CD4-positive, alpha-beta T cell treated with Interleukin-15 for 4 hours (primary cell): Measurements from ENCODE around the gene VSIR.

ENCODE experiments used
- DNase-seq: peaks from one replicate; pipeline ENCODE4 v3.0.0-alpha.2; 2020; ENCODE audit warnings: low spot score

VSIR gene

DNA sequence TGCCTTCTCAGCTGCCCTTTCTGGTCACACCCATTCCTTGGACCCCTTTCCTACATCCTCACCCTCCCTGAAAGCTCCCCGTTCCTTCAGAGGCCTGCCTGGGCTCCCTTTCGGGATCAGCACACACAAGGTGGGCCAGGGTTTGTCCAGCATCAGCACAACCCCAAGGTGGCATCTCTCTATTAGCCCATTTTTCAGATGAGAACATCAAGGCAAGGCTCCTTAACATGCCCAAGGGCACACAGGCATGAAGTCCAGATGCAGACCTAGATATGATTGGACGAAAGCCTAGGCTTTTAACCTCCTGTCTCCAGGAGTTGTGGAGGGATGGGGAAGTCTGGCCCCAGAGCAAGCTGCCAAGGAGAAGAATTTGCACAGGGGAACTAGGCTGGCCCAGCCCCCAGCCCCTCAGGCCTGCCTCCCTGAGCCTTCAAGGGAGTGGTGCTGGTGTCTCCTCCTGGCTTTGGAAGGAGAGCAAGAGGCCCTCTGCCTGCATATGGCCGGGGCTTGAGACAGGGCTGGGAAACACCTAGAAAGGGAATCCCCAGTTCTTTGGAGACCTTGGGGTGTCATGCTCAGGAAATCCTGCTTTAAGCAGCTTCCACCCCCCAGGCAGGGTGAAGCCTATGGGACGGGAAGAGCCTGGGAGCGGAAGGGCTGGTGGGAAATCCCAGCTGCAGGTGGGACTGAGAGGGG lies 9.0 kb upstream of the VSIR start:
- DNase-seq, result no peak

DNA sequence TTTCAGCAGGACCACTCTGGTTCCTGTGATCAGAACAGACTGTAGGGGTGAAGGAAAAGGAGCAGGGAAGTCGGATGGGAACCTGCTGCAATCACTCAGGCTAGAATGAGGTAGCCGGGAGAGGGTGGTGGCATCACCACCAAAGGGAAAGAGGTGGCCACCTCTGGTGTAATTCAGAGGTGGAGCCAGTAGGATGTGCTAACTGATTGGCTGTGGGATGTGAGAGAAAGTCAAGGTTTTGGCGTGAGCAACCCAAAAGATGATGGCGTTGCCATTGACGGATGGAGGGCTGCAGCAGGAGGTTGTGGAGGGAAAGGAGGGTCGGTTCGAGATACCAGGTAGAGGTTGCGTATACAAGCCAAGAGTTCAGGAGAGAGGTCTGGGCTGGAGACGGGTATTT lies 7.4 kb upstream of the VSIR start:
- no peak for DNase-seq

DNA sequence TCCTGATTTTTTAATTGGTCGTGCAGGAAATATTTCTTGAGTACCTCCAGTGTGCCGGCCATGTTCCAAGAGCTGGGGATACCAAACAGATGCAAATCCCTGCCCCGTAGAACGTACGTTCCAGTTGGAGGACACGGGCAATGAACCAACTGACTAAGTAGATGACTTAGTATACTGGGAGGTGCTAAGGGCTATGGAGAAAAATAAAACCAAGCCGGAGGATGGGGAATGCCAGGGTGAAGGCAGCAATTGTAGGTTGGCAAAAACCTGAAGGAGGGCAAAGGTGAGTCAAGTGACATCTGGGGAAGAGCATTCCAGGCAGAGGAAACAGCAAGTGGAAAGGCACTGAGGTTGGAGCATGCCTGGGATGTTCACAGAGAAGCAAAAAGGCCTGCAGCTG lies 6.8 kb upstream of the VSIR start:
- DNase-seq, result no peak

DNA sequence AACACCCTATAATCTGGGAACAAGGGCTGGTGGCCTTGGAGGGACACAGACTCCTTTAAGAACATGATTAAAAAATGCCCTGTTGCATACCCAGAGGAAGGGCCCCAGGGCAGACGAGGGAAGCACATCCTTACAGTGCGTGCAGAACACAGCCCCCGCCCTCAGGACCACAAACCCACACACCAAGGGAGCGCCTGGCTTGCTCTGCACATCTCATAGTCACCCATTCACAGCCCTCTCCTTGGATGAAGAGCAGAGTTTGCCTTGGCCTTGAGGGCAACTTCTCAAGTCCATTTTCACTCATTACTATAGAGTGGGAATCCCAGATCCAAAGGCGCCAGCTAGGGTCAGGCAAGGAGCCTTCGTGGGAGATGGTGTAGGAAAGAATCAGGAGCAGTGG lies 6.3 kb upstream of the VSIR start:
- no peak for DNase-seq

DNA sequence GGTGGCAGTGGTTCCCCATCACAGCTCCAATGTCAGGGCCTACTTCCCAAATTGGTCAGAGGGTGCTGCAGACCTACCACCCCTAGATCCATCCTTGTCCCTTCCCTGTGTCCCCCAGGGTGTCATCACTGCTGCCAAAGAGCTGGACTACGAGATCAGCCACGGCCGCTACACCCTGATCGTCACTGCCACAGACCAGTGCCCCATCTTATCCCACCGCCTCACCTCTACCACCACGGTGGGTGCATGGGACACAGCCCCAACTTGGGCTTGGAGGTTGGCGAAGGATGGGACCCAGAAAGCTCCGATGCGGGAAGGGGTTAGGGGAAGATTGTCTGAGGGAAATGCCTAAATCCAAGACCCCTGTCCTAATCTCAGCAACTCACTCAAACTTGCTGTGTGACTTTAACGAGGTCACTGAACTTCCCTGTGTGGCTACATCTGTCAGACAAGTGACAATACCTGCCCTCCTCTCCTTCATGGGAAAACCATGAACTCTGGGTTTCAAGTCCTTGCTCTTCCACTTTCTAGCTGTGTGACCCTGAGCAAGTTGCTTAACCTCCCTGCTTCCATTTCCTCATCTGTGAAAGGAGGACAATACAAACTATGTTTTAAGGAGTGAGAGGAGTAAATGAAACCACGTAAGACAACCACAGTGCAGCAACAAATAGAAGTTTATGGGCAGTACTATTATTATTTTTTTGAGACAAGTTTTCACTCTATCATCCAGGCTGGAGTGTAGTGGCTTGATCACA lies 4.9 kb upstream of the VSIR start:
- DNase-seq, result no peak

DNA sequence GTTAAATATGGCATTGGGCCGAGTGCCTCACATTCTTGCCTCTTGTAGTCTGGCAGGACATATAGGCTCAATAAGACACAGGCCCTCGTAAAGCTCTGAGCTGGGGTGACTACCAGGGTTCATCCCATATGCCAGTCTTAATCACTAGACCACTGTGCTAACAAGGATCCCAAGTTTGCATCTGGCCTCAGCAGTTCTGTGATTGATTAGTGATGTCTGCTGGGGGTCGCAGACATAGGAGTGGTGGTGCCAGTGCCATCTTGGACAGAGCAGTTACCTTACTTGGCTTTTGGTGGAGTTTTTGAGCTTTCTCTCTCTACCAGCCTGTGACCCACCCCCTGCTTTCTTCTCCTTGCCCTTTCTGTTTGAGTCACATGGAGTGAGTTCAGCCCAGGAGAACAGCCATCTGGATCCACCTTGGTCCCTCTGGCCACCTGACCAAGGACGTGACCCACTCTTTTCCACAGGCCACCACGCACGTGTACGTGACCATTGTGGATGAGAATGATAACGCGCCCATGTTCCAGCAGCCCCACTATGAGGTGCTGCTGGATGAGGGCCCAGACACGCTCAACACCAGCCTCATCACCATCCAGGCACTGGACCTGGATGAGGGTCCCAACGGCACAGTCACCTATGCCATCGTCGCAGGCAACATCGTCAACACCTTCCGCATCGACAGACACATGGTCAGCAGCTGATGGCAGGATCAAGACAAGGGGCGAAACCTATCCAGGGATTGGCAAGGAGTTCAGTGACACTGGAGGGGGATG lies 4.1 kb upstream of the VSIR start:
- no peak for DNase-seq

DNA sequence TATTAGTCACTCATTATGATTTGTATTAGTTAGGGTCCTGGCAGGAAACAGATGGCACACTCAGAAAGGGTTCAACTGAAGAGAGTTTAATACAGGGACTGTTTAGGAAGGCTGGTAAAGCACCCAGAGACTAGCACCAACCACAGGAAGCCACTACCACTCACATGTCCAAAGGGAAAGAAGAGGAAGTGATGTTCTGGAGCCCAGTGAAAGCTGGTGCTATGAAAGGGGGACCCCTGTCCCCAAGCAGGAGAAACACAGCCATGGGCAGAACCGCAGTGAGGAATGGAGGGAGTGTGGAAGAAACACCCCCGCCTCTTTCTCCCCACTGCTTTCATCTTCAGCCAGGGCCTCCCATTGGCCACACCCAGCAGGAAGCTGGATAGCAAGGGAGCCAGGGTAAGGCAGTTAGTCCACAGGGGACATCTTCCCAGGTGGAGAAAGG lies 3.2 kb upstream of the VSIR start:
- no peak for DNase-seq

DNA sequence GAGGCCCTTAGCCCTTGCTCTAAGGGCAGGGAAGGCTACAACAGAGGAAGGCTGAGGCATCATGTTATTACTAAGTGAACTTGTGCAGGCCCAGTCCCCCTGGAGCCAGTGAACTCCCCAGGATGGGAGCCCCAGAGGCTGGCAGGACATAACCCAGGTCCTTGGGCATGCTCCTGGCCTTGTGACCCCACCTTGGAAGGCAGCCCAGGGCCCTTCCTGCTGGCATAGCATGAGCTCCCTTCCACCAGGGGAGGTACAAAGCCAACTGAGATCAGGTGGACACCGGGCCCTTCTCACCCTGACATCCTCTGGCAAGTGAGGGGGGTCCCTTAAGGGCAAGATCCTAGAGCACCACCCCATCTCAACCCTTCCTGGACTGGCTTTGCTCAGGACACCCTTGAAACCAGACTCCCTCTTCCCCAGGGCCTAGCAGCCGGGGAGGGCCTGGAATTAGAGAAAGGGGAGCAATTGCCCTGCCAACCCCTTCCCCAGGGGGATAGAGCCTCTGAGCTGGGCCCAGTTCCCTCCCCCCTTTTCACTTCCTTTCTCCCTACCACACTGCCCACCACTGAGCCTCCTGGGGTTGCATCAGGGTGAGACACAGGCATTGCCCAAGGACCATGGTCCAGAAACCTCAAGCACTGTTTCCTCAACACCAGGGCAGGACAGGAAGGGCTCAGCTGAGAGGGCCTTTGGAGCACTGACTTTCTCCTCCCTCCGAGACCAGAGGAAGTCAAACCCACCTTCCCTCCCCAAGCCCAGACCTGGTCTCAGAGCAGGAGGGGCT lies 1.8 kb upstream of the VSIR start:
- no peak for DNase-seq

DNA sequence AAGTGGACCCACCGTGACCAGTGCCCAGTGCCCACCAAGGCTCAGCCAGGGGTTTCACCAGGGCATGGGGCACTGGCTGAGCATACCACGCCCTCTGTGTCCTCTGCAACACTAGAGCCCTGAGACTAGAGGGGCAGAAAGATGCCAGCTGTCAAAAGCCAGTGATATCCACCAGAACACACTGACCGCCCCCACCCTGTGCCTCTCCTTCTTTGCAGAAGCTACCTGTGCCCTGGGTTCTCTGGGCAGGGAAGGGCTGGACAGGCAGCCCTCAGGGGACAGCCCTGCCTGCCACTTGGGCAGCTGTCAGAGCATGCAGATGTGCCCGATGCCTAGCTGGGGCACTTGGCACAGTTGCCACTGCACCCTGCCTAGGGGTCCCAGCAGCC lies 494 bp downstream of the VSIR start:
- DNase-seq, result no peak

DNA sequence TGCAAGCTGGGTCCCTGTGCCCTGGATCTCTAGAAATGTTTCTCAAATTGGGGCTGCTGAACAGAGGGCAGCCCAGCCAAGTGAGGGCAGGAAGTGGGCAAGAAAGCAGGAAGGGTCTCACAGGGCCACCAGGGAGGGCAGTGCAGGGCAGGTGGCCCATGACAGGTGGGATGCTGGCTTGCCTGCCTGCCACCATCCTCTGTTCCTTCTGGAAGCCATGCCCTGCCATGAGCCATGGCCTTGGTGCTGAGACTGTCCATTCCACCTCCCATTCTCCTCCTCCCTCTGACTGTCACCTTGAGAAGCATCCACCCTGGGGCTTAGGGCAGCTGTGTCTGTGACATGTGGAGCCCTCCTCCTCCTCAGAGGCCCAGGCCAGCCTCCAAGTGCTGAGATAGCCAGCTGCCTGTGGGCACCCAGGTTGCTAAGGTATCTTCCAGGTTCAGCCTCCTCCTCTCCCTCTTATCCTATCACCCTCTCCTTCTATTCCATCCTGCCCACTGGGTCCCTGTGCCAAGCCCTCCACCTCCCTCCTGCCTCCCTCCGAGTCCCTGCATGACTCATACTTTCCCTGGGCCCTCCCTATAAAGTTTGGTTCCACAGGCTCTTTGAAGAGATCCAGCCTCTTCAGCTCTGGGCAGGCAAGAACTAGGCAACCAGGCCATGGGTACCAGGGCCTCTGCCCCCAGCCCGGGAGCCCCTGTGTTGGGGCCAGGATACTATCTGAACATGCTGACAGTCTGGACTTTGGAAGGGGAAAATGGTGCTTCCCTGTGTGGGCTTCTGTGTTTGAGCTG lies 1.3 kb downstream of the VSIR start:
- DNase-seq, result peak; percentile 40

DNA sequence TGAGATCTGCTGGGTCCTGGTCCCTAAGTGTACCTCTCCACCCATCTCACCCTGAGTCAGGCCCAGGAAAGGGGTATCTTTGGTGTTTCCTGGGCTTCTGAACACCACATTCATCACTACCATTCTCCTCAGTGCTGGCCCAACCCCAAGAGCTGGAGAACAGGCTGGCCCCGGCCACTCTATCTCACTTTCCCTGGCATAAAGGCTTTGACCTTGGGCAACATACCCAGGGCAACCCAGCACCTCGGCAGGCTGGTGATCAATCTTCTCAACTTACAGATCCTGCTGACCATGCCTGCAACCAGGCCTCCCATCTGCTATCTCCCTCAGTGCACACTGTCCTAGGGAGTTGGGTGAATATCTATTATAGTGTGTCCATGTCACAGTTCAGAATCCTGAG lies 2.1 kb downstream of the VSIR start:
- no peak for DNase-seq

DNA sequence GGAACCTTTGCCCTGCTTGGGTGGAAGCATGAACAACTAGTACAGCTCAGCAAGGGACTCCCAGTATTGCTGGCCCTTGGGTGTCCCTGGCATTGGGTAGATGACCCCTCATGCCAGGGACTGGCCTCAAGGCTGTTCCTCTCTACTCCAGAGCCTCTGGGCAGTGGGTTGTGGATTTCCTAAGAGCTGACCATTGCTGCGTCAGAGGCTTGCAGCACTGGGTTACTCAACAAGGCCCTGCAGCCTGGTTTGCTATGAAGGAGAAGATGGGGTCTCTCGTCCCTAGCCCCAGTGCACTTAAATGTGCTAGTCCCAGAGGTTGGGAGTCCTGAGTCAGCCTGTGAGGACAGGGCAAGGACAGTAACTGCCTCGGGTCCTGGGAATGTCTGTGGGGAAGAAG lies 2.5 kb downstream of the VSIR start:
- no peak for DNase-seq

DNA sequence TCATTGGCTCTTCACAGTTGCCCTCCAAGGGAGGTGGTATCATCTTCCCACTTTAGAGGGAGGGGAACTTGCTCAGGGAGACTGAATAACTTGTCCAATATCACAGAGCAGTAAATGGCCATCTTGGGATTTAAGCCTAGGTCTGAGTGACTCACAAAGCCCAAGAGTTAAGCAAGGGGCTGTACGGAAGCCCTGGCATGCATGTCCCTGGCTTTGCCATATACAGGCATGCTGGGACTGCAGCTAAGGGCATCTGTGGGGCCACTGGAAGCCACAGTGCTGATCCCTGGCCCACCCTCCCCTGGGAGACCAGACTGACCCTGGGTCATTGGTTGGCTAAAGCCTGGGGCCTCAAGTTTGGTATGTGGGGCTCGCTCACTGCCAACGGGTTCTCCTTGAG lies 3.1 kb downstream of the VSIR start:
- DNase-seq, result no peak

DNA sequence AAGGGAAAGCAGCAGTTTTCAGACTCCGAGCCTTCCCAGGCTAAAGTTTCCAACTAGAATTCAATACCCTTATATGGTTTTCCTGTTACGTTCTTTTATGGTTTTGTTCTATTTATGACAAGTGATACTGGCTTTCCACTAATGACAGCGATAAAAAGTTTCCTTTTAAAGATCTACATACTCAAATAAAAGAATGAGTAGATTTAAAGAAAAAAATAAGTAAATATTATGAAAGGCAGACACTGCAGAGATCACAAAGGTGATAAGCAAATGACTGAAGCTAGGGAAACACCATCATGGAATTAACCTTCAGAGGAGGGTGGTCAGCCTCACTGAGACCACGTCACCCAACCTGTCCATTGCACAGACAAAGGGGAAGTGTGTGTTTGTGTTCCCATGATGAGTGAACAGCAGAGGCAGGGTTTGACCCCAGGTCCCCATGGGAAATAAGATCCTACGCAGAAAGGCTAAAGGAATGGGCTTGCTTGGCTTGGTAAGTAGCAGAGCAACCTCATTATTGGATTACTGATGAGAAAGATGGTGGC lies 4.0 kb downstream of the VSIR start:
- peak; percentile 31 for DNase-seq

DNA sequence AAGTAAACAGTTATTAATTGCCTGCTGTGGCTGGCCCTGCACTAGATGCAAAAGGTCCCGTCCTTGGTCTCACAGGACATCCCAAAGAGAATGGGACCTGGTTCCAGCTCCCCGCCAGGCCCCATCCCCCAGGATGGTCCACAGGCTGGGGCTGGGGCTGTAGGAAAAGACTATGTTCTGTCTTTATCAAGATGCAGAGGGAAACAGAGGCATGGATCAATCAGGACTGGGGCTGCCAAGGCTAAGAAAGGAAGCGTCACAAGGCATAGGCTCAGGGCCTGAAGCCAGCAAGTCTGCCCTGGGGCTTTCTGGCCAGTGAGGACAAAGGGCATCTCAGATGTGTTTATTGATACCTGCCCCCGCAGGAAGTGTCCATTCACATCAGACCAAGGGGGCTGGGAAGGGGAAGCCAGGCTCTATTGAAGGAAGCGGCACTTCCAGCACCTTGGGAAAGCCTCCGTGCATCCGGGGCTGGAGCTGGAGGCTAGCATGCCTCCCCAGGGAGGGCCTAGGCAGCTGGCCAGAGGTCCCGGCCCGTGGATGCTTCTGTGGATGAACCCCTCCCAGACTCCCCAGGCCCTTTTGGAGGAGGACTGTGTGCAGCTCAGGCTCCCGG lies 5.8 kb downstream of the VSIR start:
- no peak for DNase-seq

DNA sequence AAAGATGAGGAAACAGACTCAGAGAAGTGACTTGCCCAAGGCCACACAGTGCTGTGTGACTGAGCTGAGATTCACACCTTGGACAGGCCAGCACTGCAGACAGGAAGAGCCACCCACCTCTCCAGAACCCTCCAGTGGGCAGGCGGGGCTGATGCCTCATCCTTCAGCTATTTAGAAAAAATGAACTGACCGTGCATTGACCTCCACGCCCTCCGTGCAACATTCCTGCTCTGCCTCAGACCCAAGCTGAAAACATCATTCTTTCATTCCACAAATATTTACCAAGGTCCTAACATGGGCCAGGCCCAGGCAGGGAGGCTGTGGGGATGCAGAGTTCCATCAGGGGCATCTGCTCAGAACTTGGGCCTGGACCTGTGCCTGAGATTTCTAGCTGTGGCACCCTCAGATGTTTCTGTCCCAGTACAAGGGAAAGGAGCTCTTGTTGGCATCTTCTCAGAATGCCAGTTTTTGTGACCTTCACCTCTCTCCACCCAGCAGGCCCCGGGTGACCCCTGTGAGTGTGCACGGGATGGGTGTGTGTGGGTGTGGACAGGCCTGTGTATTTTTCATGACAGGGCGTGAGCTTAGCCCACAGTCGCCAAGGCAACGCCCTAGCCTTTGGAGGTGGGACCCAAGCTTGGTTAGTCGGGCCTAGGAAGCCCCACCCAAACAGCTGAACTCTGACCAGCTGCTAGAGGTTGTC lies 6.5 kb downstream of the VSIR start:
- DNase-seq, result peak; percentile 61

DNA sequence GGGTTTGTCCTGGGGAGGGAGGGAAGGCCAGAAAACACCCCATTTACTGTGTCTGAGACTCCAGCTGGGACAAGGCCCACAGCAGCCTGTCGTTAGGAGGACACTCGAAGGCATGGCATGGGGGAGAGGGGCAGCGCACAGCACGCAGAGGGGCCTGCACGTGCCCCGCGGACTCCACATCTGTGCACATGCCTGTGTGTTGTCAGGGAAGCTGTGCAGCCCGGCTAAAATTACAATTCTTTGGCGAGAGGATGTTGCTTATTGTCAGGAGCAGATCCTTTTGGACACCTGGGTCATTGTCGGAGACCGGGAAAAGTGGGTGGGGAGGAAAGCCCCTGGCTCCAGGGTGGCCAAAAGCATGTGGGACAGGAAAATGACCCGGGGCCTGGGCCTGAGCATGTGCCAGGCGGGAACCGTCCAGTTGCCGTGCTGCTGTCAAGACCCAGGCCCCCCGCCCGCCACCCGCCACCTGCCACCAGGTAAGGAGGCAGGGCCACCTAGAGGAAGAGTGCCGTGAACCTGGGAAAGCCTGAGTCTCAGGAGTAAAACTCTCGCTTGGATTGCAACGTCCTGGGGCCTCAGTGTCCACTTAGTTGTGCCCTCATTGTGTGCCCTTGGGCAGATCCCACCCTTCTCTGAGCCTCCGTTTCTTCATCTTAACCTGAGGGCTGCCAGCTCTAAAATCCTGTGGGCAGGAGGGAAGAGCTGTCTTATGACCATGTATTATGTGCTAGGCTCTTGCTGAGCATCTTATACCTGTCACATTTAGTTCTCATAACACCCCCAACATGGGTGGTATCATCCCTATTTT lies 7.2 kb downstream of the VSIR start:
- no peak for DNase-seq

DNA sequence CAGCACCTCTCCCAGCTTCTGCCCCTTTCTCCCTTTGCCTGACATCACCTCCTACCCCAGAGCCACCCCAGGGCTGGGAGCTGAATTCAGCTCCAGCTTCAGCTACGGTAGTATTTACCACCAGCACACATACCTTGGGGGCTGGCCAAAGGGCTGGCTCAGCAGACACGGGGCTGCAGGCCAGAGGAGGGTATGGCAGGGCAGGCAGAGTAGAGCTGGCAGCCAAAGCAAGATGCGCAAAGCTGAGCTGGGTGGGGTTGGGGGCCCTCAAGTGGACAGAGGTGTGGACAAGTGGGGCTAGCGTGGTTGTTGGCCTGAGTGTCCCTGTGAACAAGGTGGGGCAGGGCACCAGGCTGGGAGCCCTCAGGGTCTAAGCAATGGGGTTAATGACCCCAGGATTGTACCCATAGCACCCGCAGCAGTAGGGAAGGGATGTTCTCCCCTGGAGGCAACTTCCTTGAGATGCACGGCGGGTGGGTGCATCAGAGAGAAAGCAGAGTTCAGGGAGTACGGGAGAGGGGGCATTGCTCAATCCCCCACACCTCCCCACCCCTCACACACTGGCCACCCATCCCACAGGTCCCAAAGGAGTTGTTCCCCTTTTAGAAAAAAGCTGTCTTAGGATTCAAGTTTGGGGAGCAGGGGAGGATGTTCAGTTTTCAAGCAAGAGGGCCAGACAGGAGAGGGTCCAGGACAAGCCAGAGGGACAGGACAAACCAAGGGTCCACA lies 8.0 kb downstream of the VSIR start:
- no peak for DNase-seq
